Keratinocyte (primary cell): ENCODE data around the gene MAP1LC3B.

Source experiments
- EZH2 ChIP-seq: IDR thresholded peaks from one replicate; pipeline ENCODE4 v1.6.1; 2012; ENCODE audit warnings: inconsistent platforms, mild to moderate bottlenecking, low read length, moderate library complexity
- TF ChIP-seq, protein P1 (sequence below), 3 experiments: IDR thresholded peaks in 1 of 3; conservative IDR thresholded peaks in 1 of 3; optimal IDR thresholded peaks in 1 of 3; 2 replicates in 2 of 3; 3 replicates in 1 of 3; pipeline versions ENCODE3 to v1.5.1; 2011; ENCODE audit warnings: low read length in 3 of 3, mild to moderate bottlenecking in 3 of 3, moderate library complexity in 2 of 3, control low read depth in 1 of 3, inconsistent platforms in 1 of 3; ENCODE audit not compliant: insufficient read depth in 2 of 3; ENCODE audit errors: extremely low read depth in 1 of 3

- TF ChIP-seq, protein P1, sequence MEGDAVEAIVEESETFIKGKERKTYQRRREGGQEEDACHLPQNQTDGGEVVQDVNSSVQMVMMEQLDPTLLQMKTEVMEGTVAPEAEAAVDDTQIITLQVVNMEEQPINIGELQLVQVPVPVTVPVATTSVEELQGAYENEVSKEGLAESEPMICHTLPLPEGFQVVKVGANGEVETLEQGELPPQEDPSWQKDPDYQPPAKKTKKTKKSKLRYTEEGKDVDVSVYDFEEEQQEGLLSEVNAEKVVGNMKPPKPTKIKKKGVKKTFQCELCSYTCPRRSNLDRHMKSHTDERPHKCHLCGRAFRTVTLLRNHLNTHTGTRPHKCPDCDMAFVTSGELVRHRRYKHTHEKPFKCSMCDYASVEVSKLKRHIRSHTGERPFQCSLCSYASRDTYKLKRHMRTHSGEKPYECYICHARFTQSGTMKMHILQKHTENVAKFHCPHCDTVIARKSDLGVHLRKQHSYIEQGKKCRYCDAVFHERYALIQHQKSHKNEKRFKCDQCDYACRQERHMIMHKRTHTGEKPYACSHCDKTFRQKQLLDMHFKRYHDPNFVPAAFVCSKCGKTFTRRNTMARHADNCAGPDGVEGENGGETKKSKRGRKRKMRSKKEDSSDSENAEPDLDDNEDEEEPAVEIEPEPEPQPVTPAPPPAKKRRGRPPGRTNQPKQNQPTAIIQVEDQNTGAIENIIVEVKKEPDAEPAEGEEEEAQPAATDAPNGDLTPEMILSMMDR (optimal IDR thresholded peaks at IDR 0.05 in 1 of 3, IDR thresholded peaks at IDR 0.05 in 1 of 3, conservative IDR thresholded peaks at IDR 0.05 in 1 of 3; ENCODE audit: extremely low read depth in 1 of 3, insufficient read depth in 2 of 3, low read length in 3 of 3): no peak
- TF ChIP-seq EZH2: no peak
Measured at GRCh38 chr16:87353613-87354012, 38.5 kb upstream of the MAP1LC3B start.
